Measurements from ENCODE around the gene TTC12.

Gene TTC12

DNA sequence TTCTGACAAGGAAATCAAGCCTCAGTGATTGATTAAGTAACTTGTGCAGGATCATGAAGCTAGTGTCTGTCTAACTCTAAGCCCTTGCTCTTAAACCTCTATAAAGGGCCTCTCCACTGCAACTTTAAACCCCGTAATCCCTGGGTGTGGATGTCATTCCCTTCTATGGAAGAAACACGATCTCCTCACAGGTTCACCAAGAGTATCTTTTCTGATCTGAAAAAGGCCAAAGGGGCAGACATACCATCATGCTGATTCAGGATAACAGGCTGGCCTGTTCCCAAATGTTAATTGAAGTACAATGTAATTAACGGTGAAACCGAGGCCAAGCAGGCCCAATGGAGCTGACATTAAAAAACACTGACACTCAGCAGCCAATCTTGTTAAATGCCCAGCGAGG is 17.1 kb downstream of the TTC12 start:
- DNase-seq (ENCODE audit: low read depth), result no peak

DNA sequence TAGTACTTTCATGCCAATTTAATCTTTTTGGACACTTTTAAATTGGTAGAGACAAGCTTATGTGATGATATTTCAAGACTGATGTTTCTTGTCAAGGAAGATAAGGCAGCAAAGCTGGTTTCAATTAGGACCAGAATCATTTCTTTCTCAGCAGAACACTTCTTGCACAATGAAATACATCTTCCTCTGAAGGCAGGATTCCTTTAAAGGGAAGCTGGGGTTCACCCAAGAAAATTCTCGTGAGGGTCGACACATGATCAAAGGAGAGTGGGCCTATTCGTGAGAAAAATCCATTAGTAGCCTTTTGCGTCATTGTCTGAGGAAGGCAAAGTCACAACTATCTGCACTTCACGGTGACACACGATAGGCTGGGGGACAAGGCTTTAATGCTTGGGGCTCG is 17.6 kb downstream of the TTC12 start:
- no peak for DNase-seq (ENCODE audit: low read depth)

DNA sequence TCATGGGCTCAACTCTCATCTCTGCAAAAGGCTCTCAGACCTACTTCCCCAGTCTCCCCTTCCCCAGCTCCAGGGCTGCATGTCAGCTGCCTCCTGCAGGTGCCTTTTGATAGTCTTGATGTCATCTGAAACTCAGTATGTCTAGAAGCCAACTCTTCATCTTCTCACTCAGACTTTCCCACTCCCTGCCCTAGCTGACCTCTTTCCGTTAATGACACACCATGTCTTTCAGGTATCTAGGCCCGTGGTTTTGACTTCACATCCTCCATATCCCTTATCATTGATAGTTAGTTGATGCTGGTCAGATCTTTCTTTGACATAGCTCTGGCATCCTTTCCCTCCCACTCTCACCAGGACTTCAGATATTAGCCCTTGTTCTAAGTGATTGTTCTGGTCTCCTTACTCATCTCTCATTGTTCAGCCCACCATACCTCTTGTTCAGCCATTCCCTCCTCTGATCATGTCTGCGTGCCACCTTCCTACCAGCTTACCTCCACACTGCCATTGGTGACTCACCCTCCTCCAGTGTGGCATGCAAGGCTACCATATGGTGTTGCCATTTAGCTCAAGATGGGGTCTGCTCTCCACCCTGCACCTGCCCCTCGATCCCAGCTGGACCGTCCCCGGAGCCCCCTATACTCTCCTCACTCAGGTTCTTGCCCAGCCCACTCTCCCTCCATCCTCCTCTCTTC is 18.4 kb downstream of the TTC12 start:
- no peak for DNase-seq (ENCODE audit: low read depth)

GRCh38 chr11:113334183-113334582 is 19.8 kb downstream of the TTC12 start:
- DNase-seq (ENCODE audit: low read depth), result no peak

DNA sequence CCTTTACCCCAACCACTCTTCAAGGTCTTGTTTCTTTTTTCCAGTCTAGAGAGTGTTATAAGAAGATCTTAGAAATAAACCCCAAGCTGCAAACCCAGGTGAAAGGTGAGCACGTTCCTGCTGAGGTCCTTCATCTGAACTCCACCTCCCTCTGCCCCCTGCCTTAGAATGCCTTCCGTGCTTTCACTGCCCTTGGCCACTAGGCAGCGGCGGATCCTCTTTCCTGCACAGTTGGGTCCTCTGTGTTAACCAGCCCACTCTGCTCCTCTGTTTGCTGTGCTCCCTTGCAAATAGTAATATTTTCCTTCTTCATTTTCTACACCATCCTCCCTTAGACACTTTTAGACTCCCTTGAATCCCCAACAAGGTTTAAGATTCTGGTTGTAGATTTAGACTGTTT is 24.3 kb downstream of the TTC12 start:
- DNase-seq (ENCODE audit: low read depth), result no peak

DNA sequence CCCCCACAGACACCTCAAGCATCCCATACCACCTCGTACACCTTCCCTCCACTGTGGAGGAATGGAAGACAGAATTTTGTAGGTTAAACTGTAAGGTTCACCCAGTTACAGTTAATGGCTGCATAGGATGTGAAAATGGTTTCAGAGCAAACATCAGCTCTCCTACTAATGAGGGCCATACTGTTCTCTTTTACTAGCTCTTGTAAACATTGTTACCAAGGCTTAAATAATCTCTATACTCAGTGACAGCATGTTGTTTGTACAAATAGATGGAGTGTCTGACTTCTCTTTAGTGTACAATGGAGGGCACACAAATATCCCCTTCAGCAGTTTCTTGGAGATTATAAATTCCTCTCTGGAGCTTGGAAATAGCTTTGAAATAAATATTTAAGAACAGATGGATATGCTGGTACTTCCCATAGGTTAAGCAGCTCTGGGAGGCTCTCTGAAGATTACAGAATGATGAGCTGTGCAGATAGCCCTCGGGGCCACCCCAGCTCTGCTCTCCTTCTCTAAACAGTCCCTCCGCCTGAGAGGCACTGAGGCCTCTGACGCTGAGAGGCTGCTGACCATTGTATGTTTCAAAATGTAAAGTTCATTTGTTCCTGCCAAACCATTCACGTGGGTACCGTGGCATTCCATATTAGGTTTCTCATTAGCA is 25.7 kb downstream of the TTC12 start:
- no peak for DNase-seq (ENCODE audit: low read depth)

DNA sequence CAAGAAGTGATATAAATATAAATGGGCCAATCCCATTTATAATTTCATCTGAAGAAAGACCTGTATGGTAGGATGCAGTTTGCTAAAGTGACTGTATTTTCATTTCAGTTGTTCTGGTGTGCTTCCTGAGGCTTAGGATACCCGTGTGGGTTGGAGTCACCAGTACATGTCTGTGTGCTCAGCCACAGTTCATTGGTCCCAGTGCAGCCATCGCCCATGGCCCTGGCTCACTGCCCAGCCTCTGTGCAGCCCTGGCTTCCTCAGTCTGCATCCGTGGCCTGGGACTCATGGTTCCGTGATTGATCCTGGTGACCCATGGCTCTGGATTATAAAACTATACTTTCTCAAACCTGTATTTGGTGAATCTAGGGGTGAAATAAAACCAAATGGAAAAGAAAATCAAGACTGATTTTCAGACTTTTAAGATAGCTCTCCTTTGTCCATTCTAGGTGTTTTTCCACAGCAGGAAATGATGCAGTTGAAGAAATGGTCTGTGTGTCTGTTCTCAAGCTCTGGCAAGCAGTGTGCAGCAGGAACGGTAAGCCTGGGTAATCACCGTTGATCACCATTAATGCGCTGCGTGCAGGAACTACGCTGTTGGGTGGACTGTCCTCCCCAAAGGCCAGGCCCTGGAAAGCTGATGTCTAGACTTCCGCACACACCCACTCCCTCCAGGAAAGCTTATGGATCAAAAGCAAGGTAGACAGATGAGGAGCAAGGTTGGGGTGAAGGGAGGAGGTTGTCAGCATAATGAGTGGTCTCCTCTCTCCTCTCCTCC is 27.2 kb downstream of the TTC12 start:
- DNase-seq (ENCODE audit: low read depth), result no peak

GRCh38 chr11:113345978-113346377 is 31.6 kb downstream of the TTC12 start:
- DNase-seq (ENCODE audit: low read depth), result no peak

GRCh38 chr11:113349528-113349927 is 35.1 kb downstream of the TTC12 start:
- DNase-seq (ENCODE audit: low read depth), result no peak

DNA sequence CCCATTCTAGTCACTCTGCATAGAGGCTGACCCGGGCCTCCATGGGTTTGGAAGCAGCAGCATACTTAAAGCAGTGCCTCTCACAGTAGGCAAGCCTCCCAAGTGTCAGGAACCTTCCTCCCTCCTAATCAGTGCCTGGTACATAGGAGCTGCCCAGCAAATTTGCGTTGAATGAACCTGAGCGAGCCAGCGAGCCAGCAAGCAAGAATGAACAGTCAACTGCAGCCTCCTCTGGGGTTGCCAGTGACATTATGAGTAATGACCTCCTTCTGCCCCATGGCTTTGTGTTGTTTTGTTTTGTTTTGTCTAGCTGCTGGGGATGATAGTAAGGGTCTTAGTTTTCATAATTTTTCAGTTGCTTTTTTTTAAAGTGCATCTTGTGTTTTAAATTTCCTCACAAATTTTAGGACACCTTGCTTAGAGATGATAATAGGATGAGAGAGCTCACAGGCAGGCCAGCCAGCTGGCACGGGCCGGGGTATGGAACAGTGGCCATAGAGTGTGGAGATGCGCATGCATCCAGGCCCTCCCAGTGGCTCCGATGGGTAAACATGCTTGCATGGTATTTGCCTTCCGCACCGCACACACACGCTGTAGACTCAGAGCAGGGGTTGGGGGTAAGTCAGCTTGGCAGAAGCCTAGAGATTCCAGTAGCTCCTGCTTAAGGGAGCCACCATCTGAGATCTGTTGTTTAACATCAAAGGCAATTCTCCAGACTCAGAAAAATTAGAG is 36.1 kb downstream of the TTC12 start:
- DNase-seq (ENCODE audit: low read depth), result no peak

GRCh38 chr11:113351068-113351450 is 36.7 kb downstream of the TTC12 start:
- DNase-seq (ENCODE audit: low read depth), result no peak

- DNase-seq (ENCODE audit: low read depth), result no peak
Measured at GRCh38 chr11:113351480-113351879, 37.1 kb downstream of the TTC12 start.

DNA sequence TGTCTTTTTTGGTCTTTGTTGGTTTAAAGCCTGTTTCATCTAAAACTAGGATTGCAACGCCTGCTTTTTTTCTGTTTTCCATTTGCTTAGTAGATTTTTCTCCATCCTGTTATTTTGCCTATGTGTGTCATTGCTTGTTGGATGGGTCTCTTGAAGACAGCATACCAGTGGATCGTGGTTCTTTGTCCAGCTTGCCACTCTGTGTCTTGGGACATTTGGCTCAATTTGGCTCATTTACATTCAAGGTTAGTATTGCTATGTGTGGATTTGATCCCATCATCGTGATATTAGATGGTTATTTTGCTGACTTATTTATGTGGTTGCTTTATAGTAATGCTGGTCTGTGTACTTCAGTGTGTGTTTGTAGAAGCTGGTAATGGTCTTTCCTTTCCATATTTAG is 41.8 kb downstream of the TTC12 start:
- DNase-seq (ENCODE audit: low read depth), result no peak

- DNase-seq (ENCODE audit: low read depth), result no peak
Measured at GRCh38 chr11:113363406-113363805, 49.0 kb downstream of the TTC12 start.

DNA sequence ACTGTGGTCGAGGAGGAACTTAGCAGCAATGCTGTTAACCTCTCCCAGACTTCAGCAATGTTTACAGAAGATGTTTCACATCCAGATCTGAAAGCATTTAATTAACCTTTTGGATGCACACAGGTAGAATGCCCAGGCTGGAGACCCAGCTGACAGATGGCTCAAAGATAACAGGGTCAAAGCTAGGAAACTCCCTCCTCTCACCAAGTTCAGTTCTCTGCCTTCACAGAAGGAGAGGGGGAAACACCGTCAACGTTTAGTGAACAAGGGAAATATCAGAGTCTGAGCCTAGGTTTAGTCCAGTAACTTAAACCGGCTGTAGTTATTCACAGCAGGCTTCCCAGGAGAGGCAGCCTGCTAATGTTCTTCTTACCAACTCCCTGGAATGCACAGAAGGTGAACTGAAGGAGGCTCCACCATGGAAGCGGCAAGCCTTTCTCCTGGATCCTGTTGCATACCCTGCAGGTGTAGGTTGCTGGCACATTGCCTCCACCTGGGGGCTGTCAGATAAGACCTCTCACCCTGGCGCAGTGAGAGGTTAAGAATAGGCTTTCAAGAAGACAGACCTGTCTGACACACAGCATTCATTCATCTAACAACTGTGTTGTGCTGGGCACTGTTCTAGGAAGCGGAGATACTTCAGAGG is 49.7 kb downstream of the TTC12 start:
- DNase-seq (ENCODE audit: low read depth), result no peak

DNA sequence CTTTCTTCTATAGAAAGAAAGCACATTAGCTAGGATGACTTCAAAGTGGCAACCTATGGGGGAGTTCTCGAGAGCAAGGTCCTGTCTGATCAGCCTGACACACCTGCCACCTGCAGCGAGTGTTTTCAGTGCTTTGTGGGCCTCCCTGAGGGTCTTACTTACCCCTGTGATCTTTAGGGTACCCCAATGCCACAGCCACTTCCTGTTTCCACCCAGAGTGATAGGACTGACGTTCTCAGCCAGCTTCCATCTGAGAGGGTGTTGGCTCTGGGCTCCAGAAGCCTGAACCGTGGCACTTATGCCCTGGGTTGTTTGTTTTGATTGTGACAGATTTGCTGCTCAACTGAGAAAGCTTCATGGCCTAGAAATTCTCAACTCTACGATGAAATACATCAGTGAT is 51.5 kb downstream of the TTC12 start:
- no peak for DNase-seq (ENCODE audit: low read depth)

- no peak for DNase-seq (ENCODE audit: low read depth)
Measured at GRCh38 chr11:113369411-113369810, 55.0 kb downstream of the TTC12 start.

GRCh38 chr11:113370634-113371033 is 56.3 kb downstream of the TTC12 start:
- no peak for DNase-seq (ENCODE audit: low read depth)

GRCh38 chr11:113372309-113372708 is 57.9 kb downstream of the TTC12 start:
- DNase-seq (ENCODE audit: low read depth), result no peak

DNA sequence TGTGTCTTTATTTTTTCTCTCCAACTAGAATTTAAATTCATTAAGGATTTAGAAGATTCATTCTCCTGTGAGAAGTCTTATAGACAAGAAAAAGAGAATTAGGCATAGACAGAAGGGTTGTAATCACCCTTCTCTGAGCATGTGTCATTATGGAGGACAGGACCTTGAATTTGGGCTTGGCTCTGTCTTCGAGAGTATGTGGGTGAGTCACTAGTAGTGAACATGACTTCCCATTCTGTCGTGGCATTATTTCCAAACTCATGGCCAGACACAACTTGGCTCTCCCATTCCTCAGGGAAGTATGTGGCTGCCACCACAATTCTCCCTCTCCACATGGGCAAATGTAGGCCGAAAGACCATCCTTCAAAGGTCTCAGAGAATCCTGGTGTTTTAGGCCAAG is 58.9 kb downstream of the TTC12 start:
- no peak for DNase-seq (ENCODE audit: low read depth)

DNA sequence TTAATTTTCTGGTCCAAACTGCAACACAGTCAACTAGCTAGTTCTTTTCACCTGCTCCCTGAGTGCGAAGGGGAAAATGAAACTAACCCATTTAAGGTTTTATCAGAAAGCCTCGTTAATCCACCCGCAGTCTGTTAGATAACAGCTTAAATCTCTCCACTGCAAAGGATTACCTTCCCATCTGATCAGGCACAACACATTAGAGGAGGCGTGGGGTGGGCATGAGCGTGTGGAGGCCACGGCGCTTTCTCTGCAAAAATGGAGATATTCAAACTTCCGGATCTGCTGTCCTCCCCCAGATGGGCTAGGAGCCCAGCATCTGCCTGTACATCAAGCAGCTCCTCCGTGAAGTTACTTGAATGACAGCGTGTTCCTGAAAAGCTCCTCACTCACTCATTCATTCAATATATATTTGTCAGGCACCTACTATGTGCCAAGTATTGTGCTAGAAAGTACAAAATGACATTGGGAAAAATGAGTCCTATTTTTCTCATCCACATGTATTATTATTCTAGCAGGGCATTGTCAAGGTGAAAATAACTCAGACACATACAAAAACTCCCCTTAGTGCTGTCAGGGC is 59.7 kb downstream of the TTC12 start:
- DNase-seq (ENCODE audit: low read depth), result no peak

- no peak for DNase-seq (ENCODE audit: low read depth)
Measured at GRCh38 chr11:113375402-113375801, 61.0 kb downstream of the TTC12 start.

Measured in GM04504 (cell line).